ENCODE data around the gene COL4A2. TPM values are rescaled to one million over a fixed set of nuclear protein-coding genes. Genes with fewer than 3 reads are reported as not detected.

Gene COL4A2
- total and polyA plus RNA-seq, 9 donors: 59.5 to 171 (median 136) TPM

DNA sequence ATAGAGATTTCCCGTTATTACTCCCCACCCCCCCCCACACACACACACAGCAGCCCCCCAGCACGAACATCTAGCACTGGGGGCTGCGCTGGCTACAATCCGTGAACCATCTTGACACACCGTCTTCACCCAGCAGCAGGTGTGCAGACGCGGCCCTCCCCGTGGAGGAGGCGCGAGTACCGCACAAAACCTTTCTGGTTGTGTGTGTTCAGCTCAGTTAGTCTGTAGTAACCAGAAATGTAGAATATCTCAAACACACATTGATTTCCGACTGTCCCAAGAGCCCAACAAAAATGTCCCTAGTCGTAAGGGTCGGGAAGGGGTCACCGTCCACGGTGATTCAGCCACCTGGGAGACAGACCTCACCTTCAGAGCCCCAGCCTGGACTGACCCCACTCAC, 131.7 kb downstream of the COL4A2 start:
- Histone ChIP-seq H3K27me3 (no peaks in the 10 kb centered on the region), H3K4me3 (no peak overlapping the region), H3K36me3 (no peaks in the 10 kb centered on the region), H3K4me1 (ENCODE audit: insufficient read depth) (peaks cover 3% of the 10 kb centered on the region), H3K27ac (no peak overlapping the region), H3K9me3 (no peaks in the 10 kb centered on the region)
- no peak for TF ChIP-seq POLR2A (IDR thresholded peaks at IDR 0.05)
- TF ChIP-seq CTCF (IDR thresholded peaks at IDR 0.05): no peak
- TF ChIP-seq EP300 (IDR thresholded peaks at IDR 0.05): no peak
- DNase-seq: peak in 1 of 5 donors; percentile 15
- intact Hi-C loops (cut with DNase I): no loop called here
- 90 to 92% (median 90%) methylated on average over 16 of the region's 16 CpGs for WGBS, 3 donors

DNA sequence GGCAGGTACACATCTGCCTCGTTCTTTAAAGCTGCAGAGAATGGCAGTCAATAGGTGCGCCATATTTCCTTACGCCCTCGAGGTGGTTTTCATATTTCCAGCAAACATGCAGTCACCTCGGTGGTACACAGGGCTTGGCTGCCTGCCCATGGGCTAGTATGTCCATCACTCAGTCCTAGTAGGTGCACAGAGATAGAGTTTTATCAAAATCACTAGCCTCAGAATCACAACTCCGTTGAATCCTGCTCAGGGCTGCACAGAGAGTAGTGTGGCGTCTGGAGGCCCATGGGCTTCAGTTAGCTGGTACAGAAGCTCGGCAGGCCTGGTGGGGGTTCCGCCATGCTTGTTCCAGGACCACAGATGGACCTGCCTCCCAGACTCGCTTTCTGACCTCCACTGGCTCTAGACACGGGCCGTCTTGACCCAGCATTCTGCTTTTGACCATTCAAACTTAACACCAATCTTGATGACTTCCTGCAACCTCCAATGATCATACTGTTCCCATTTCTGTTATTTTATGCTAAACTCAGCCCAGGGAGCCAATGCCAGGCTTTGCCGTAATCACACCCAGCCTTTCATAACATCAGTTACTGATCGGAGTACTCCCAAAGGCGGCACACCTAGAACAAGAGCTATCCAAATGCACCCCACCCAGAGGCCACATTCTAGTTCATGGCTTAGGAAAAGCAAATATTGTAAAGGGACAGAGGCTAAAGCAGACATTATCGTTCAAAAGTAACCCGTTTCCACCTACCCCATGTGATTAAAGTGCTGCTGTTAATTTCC, 134.1 kb downstream of the COL4A2 start:
- Histone ChIP-seq H3K9me3 (no peaks in the 10 kb centered on the region), H3K4me1 (ENCODE audit: insufficient read depth) (peaks cover 4% of the 10 kb centered on the region), H3K36me3 (no peaks in the 10 kb centered on the region), H3K27ac (no peak overlapping the region), H3K4me3 (no peak overlapping the region), H3K27me3 (no peaks in the 10 kb centered on the region)
- TF ChIP-seq EP300 (IDR thresholded peaks at IDR 0.05) (no peak), POLR2A (IDR thresholded peaks at IDR 0.05) (no peak), CTCF (IDR thresholded peaks at IDR 0.05) (no peak)
- peak in 1 of 5 donors; percentile 14 for DNase-seq
- WGBS, 3 donors: 91 to 96% (median 94%) methylated on average over 17 of the region's 17 CpGs
- intact Hi-C loops (cut with DNase I): no loop called here

DNA sequence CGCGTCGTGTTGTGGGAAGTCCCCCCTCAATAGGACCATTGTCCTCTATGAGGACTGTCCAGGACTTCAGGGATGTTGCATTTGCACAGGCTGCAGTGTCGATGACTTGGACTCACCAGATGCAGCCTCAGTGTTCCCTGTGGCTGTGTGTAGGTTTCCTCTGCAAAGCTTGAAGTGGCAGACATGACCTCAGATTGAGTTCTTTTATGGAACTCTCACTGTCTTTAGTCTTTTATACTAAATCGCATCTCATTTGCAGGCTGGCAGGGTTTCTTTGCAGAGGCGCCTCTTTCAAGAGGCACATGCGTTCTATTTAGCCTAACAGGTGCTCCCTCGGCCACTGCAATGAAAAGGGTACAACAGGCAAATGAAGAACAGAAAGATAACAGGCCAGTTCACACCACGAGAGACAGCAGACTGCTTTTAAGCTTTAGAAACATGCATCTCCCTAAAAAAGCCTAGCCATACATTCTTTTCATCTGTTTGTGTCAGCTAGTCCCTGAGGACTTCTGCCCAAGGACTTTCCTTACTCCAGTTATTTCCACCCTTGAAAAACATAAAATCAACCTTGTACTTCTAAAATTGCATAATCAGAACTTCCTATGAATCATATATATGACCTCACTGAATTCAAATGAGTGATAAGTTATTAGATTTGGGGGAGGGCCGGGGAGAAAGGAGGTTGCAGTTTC, 136.0 kb downstream of the COL4A2 start:
- intact Hi-C loops (cut with DNase I): no loop called here
- H3K27me3 ChIP-seq: no peaks in the 10 kb centered on the region
- no peak overlapping the region for H3K4me3 ChIP-seq
- WGBS, 3 donors: 59 to 69% (median 61%) methylated on average over 10 of the region's 10 CpGs
- H3K9me3 ChIP-seq: no peaks in the 10 kb centered on the region
- peaks cover 4% of the 10 kb centered on the region for H3K4me1 ChIP-seq (ENCODE audit: insufficient read depth)
- peak overlapping the region; percentile 0 to 42 for H3K27ac ChIP-seq
- no peak for TF ChIP-seq CTCF (IDR thresholded peaks at IDR 0.05)
- TF ChIP-seq POLR2A (IDR thresholded peaks at IDR 0.05): no peak
- TF ChIP-seq EP300 (IDR thresholded peaks at IDR 0.05): no peak
- DNase-seq: no peak
- no peaks in the 10 kb centered on the region for H3K36me3 ChIP-seq

GRCh38 chr13:110443622-110444225, 136.6 kb downstream of the COL4A2 start:
- Histone ChIP-seq H3K27ac (peak overlapping the region; percentile 0 to 42), H3K9me3 (no peaks in the 10 kb centered on the region), H3K4me3 (no peak overlapping the region), H3K36me3 (no peaks in the 10 kb centered on the region), H3K27me3 (no peaks in the 10 kb centered on the region), H3K4me1 (ENCODE audit: insufficient read depth) (peaks cover 4% of the 10 kb centered on the region)
- intact Hi-C loops (cut with DNase I): loop anchor here in 1 of 4 donors (2.0 kb wide), 1 partner anchor 221 kb away; no protein-coding TSS in a partner anchor
- 55 to 62% (median 57%) methylated on average over 12 of the region's 12 CpGs for WGBS, 3 donors
- TF ChIP-seq EP300 (IDR thresholded peaks at IDR 0.05) (no peak), CTCF (IDR thresholded peaks at IDR 0.05) (no peak)
- DNase-seq: peak in 2 of 5 donors; percentile 35 to 42

Data from ovary (tissue), 9 donors.